SKM-1 (cell line): ENCODE data around the gene LDB2.

Experiments
- DNase-seq: peaks from one replicate; lab custom pipeline; 2025; ENCODE audit not compliant: unreplicated experiment; lab: John Stamatoyannopoulos, UW

LDB2 gene

DNA sequence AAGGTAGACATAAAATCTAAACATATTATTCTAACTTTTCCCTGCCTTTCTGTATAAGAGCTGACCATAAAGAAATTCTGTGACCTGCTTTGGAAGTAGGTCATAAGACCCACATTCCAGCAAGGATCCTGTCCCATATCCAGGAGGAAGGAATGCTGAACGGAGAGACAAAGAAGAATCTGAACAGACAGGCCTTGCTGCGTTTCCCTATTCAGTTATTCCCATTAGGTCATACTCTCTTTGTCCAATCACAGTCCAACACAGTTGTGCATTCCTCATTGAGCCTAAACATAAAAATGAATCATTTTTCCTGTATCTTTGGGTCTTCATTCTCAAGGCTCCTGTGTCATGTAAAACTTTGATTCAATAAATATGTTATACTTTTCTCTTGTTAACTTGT is 384.6 kb downstream of the LDB2 start:
- DNase-seq = no peak

- no peak for DNase-seq
These were observed 389.5 kb downstream of the LDB2 start for GRCh38 chr4:16508968-16509367.

GRCh38 chr4:16505726-16506125 is 392.7 kb downstream of the LDB2 start:
- DNase-seq = no peak

GRCh38 chr4:16505267-16505666 is 393.2 kb downstream of the LDB2 start:
- DNase-seq = no peak

DNA sequence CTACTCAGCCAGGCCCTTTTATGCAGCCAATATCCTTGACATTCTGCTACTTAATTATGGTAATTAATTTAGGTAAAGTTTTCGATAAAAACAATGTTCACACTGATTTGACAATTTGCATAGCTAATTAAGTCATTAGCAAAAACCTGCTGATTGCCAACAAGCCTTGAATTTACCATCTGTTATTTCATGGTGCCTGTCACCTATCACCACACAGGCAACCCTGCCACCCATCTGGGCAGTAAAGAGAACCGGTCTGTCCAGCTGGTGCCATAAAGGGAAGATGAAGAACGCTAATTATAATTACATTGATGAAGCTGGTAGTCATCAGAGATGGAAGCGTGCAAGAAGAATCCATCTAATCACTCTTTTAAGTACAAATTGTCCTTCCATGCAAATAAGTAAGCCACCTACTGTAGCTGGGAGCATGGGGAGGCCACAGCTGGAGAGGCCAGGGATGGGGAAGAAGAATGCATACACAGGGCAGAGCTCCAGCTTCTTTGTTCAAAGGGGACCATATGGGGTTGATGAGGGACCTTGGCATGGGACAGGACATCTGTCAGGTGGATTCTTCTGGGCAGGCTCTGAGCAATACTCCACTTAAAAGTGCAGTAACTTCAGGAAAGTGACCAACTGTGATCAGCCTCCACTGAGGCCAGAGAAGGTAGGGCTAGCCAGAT is 394.9 kb downstream of the LDB2 start:
- DNase-seq = no peak

DNA sequence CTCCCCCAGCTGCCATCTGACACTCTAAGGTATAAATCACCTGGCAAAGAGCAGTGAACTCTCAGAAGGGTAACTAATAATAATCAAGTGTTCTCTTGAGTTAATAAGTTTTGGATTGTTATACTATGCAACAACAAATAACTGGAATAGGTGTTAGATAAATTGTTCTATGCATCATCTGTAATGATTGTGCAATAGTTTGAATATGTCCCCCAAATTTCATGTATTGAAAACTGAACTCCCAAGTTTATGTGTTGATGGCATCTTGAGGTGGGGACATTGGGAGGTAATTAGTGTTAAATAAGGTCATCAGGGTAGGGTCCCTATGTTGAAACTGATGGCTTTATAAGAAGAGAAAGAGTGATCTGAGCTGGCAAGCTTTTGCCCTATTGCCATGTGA is 399.5 kb downstream of the LDB2 start:
- no peak for DNase-seq

DNA sequence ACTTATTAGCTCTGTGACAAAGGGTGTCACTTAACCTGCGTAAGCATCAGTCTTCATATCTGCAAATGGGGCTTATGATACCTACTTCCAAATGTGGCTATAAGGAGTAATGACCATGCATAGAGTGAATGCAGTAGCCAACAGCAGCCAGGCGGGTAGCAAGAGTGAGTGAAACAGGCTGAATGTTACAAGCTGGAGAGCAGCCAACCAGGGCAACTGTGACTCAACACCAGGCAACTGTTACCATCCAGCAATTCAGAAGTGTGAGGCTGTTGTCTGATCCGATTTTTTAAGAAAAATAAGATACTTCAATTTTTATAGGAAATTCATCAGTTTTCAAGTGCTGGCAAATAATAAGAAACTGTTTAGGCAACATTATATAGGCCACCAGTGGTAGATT is 401.9 kb downstream of the LDB2 start:
- no peak for DNase-seq

DNA sequence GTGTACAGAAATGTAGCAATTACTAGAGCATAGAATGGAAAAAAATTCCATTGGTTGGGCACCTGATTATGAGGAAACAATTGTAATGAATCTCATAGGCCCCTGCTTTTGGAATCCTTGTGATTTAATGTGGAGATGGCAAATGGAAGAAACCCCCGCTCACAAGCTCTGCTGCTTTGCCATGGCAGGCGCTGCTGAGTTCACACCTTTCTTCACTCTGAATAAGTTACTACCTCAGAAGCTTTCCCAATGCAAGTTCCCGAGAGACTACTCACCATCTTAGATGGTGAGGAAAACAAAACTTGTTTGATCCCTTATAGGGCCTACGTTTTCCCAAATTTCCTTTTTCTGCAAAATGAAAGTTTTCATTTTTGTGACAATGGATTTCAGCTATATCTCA is 405.6 kb downstream of the LDB2 start:
- DNase-seq = no peak

DNA sequence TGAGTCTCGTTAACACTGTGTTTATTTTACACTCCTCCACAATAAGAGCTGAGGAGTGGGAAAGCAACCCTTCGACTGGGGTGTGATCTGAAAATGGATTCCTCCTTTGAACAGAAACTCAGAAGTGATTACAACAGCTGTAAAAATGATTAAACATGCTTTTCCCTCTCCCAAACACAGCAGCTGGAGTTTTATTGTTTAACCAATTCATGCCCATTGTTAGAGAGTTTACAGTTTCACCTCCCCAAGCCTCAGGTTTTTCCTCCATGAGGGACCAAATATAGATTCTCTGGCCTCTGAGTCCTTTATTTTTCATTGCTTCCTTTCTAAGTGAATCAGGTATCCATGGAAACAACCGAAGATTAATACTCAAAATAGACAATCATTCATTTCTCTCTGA is 409.2 kb downstream of the LDB2 start:
- DNase-seq = no peak

- no peak for DNase-seq
These were observed 410.4 kb downstream of the LDB2 start for GRCh38 chr4:16488084-16488483.

DNA sequence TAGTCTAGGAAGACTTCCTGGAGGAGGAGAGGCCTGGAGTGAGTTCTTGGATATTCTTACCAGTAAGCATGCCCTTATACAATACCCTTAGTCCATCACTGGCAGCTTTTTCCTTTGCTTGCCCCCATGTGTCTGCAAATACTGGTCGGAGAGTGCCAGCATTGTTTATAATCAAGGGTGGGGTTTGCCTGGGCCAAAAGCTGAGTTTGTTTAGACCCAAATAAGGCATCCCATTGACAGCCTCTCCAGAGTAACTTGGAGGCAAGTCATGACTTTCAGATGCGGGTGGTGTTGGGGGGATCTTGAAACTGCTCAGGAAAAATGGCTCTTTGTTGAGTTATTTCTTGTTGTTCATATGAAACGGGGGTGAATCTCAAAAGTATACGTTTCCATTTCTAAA is 413.7 kb downstream of the LDB2 start:
- no peak for DNase-seq

DNA sequence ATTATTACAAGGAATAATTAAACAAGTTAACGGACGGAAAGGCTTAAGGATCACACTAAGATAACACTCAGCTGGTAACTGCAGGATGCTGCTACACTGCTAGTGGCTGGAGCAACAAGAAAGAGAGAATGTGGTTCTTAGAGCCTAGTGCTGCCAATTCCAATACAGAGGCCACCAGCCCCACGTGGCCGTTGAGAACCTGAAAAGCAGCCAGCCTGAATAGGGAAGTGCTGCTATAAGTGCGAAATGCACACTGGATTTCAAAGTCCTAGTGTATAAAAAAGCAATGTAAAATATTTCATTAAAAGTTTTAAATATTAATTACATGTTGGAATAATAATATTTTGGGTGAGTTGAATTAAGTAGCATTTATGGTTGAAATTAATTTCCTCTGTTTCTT is 414.9 kb downstream of the LDB2 start:
- no peak for DNase-seq

GRCh38 chr4:16480011-16480410 is 418.4 kb downstream of the LDB2 start:
- DNase-seq = no peak

GRCh38 chr4:16472537-16472936 is 425.9 kb downstream of the LDB2 start:
- no peak for DNase-seq

- no peak for DNase-seq
These were observed 431.4 kb downstream of the LDB2 start for GRCh38 chr4:16467061-16467460.

- DNase-seq = no peak
These were observed 431.9 kb downstream of the LDB2 start for GRCh38 chr4:16466581-16466980.

DNA sequence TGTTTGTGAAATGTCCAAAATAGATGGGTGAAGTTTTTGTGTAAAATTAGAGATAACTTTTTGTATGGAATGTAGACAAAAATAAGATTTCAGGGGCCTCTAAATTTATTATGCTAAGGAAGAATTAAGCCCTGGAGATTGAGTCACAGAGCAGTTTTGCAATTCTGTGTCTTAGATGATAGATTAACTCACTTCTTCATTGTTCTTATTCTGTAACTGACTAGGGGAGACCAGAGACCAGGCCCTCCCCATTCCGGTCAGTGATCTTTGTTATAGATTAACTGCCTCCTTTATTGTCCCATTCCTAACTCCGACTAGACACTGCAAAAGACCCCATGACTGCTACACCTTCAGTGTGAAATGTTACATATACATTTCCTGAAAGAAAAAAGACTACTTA is 433.8 kb downstream of the LDB2 start:
- no peak for DNase-seq

DNA sequence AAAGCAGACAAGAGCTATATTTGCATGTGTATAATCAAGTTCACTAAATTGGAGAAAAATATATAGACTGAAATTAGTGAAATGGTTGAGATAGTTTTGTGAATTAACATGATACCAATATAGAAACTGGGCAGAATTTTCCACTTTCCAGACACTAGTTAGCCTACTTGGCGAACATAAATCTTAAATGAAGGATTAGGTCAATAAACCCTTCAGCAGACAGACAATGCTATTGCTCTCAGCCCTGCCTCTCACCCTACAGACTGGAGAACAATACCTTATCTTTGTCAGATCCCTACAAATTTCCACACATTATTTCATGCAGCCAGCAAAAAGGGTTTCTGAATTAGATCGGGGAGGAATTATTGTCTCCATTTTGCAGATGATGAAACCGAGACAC is 435.8 kb downstream of the LDB2 start:
- DNase-seq = no peak

DNA sequence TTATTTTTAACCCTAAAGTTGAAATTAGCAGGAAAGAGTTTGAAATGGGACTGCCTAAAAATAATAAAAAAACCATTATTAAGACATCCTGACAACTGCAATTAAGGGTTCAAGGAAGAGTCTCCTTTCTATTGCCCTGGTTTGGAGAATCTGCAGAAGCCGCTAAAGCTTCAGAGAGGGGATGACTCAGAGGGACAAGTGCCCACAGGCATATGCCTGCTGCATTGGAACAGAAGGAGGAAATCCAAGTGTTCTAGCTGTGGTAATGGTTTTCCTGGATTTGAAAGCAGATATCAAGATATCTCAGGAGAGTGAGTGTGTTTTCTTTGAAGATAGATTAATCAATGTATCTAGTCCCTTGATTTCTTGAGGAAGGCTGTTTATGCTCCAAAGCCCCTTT is 437.1 kb downstream of the LDB2 start:
- no peak for DNase-seq

GRCh38 chr4:16457944-16458343 is 440.5 kb downstream of the LDB2 start:
- DNase-seq = no peak
